AG04450 (cell line): Measurements from ENCODE around the gene RNF207. TPM values are rescaled to one million over a fixed set of nuclear protein-coding genes. Genes with fewer than 3 reads are reported as not detected.
A peak's percentile ranks its signal among the peaks of the same experiment; 100 is the strongest.

Source experiments
- CTCF ChIA-PET: fragments of 300-600, 350-600 bp; formaldehyde crosslinking; extraction: SDS; loops from one replicate; lab custom pipeline; 2022; ENCODE audit warnings: antibody characterized with exemption, inconsistent platforms; lab: Charles Lee
- POLR2A ChIA-PET: fragments of 350-600 bp; formaldehyde crosslinking; extraction: SDS; loops from one replicate; lab custom pipeline; 2021; ENCODE audit warnings: antibody characterized with exemption, inconsistent platforms; lab: Yijun Ruan, JAX
- DNase-seq: peaks from one replicate; pipeline ENCODE4 v3.0.0-alpha.2; 2011; ENCODE audit warnings: low read depth, low spot score
- H3K27ac ChIP-seq: one replicate; pipeline ENCODE4 v1.5.1; 2012; ENCODE audit warnings: low read depth, low read length, control low read depth
- H3K27me3 ChIP-seq: one replicate; pipeline ENCODE4 v1.6.0; 2012; ENCODE audit warnings: low read length; ENCODE audit not compliant: control insufficient read depth, insufficient read depth
- H3K4me3 ChIP-seq: 2 replicates; pipeline ENCODE4 v1.5.1; 2011; ENCODE audit warnings: mild to moderate bottlenecking, low read depth, low read length, control low read depth
- H3K9me3 ChIP-seq: 2 replicates; pipeline ENCODE4 v1.5.1; 2012; ENCODE audit warnings: low read length; ENCODE audit not compliant: control insufficient read depth, insufficient read depth
- polyA plus RNA-seq: library from polyadenylated mRNA; depleted of rRNA; stranded (reverse); fragments of >200 nt; gene quantifications from 2 replicates; pipeline ENCODE4 v1.2.3, GENCODE V29; 2011
- TF ChIP-seq, protein P1 (sequence below): IDR thresholded peaks from 2 replicates; pipeline ENCODE4 v1.5.1; 2011; ENCODE audit warnings: low read depth, low read length, control low read depth, inconsistent platforms

Gene RNF207
- polyA plus RNA-seq, 1 experiment = 7.2 TPM

- ChIA-PET POLR2A (no interaction called here), CTCF (interaction anchor here (1.7 kb wide), 1 partner anchor 21 kb away, joined by 10 read pairs; no protein-coding TSS in a partner anchor)
- TF ChIP-seq, protein P1, sequence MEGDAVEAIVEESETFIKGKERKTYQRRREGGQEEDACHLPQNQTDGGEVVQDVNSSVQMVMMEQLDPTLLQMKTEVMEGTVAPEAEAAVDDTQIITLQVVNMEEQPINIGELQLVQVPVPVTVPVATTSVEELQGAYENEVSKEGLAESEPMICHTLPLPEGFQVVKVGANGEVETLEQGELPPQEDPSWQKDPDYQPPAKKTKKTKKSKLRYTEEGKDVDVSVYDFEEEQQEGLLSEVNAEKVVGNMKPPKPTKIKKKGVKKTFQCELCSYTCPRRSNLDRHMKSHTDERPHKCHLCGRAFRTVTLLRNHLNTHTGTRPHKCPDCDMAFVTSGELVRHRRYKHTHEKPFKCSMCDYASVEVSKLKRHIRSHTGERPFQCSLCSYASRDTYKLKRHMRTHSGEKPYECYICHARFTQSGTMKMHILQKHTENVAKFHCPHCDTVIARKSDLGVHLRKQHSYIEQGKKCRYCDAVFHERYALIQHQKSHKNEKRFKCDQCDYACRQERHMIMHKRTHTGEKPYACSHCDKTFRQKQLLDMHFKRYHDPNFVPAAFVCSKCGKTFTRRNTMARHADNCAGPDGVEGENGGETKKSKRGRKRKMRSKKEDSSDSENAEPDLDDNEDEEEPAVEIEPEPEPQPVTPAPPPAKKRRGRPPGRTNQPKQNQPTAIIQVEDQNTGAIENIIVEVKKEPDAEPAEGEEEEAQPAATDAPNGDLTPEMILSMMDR = no peak
- H3K27ac ChIP-seq = peak overlapping the region; percentile 31
- DNase-seq = no peak
- no peaks in the 10 kb centered on the region for H3K9me3 ChIP-seq
- H3K27me3 ChIP-seq = no peaks in the 10 kb centered on the region
- H3K4me3 ChIP-seq = no peak overlapping the region
Observed at GRCh38 chr1:6225651-6226050, 19.7 kb downstream of the RNF207 start.

DNA sequence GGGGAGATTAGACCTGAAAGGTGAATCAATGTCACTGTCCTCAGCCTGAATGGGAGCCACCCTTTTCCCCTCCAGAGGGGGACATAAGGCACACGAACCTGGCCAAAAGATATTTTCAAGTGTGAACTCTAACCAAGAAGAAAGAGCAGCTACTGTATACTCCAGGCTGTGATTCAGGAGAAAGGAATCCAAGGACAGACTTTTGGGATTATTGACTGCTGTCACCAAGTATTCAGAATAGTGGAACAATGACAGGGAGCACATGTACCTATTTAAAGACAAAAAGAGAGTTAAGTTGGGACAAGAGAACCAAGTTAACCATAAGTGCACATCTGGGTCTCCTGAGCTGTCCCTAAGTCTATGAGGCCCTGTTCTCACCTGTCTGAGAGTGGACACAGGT is 27.5 kb downstream of the RNF207 start:
- no peak for DNase-seq
- TF ChIP-seq, protein P1 = no peak
- Histone ChIP-seq H3K27me3 (no peaks in the 10 kb centered on the region), H3K4me3 (no peak overlapping the region), H3K9me3 (peaks cover 4% of the 10 kb centered on the region; the same call in 1 of the 2 replicates), H3K27ac (no peak overlapping the region)
- ChIA-PET CTCF (interaction anchor here (1.6 kb wide), 1 partner anchor 29 kb away, joined by 3 read pairs; no protein-coding TSS in a partner anchor), POLR2A (no interaction called here)

DNA sequence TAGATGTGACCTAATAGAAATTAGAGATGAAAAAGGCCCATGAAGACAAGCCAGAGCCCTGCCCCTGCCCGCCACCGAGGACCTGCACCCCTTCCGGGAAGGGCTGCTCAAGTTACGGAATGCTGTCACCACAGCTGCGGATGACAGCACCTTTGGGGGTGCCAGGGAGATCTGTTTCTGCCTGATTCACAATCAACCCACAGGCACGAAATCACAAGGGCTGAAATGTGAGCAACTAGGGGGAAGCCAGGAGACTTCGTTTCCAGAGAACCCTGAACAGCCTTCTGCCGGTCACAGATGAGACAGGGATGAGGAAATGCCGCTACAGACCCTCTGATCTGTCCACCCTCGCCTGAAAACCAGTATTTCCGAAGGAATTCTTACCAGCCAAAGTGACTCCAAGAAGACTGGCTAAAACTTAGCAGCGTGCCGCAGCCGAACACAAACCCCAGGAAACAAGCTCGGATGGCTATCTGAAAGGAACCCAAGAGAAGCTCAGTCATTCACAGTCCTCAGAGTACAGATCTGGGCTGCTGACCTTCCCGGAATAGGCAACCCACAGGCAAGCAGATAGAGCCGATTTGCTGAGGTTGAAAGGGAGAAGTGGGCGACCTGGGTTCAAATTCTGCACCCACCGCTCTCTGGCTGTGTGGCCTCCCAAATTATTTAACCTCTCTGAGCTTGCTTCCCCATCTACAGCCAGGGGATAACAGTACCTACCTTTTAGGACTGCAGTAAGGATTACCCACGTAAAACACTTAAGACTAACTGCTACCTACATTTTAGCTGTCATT is 28.8 kb downstream of the RNF207 start:
- H3K27me3 ChIP-seq = peaks cover 10% of the 10 kb centered on the region
- H3K9me3 ChIP-seq = peaks cover 4% of the 10 kb centered on the region; the same call in 1 of the 2 replicates
- DNase-seq = no peak
- ChIA-PET POLR2A (no interaction called here), CTCF (interaction anchor here (0.9 to 1.0 kb wide), 2 partner anchors 11 to 30 kb away, joined by 3 to 7 read pairs; no protein-coding TSS in a partner anchor)
- no peak overlapping the region for H3K27ac ChIP-seq
- TF ChIP-seq, protein P1 = no peak
- peak overlapping the region; percentile 82 for H3K4me3 ChIP-seq

- peaks cover 12% of the 10 kb centered on the region for H3K27me3 ChIP-seq
- H3K4me3 ChIP-seq = peak overlapping the region; percentile 82
- TF ChIP-seq, protein P1 = no peak
- peaks cover 4% of the 10 kb centered on the region; the same call in 1 of the 2 replicates for H3K9me3 ChIP-seq
- no peak for DNase-seq
- H3K27ac ChIP-seq = no peak overlapping the region
- POLR2A ChIA-PET = no interaction called here
- CTCF ChIA-PET = interaction anchor here (0.9 to 1.0 kb wide), 2 partner anchors 11 to 30 kb away, joined by 3 to 7 read pairs; no protein-coding TSS in a partner anchor
Observed at GRCh38 chr1:6235296-6235677, 29.4 kb downstream of the RNF207 start.

DNA sequence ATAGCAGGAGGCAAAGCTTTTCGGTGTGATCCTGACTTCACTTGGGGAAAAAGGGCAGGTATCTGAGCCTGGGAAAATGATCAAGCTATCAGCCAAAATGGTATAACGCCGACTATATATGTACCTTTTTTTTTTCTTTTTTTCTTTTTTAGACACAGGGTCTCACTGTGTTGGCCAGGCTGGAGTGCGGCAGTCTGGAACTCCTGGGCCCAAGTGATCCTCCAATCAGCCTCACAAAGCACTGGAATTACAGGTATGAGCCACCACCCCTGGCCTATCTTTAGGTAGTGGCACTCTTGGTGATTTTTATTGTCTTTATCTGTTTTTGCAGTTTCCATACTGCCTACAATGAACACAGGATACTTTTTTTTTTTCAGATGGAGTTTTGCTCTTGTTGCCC is 31.2 kb downstream of the RNF207 start:
- CTCF ChIA-PET = interaction anchor here (0.8 to 1.1 kb wide), 4 partner anchors 8 to 32 kb away, joined by 3 to 4 read pairs (median 3); no protein-coding TSS in a partner anchor

More for the DNA sequence above, 31.2 kb downstream of the RNF207 start:
- TF ChIP-seq, protein P1 = no peak
- Histone ChIP-seq H3K9me3 (peaks cover 4% of the 10 kb centered on the region; the same call in 1 of the 2 replicates), H3K27ac (no peak overlapping the region), H3K4me3 (no peak overlapping the region), H3K27me3 (peaks cover 30% of the 10 kb centered on the region)
- DNase-seq = no peak
- POLR2A ChIA-PET = no interaction called here
